Vagina (tissue), 2 donors: Measurements from ENCODE around the gene S100A8. TPM values are rescaled to one million over a fixed set of nuclear protein-coding genes. Genes with fewer than 3 reads are reported as not detected.

Source experiments
- DNase-seq, 2 donors: peaks; one replicate each; pipeline ENCODE4 v3.0.0-alpha.2; 2017; ENCODE audit errors: extremely low spot score in 2 of 2
- H3K27ac ChIP-seq: fragments of 200-600 bp; sonication (generic); one replicate; pipeline ENCODE4 v1.5.1; 2019
- H3K27me3 ChIP-seq: fragments of 200-600 bp; sonication (generic); one replicate; pipeline ENCODE4 v1.5.1; 2019
- H3K36me3 ChIP-seq, 2 donors: fragments of 200-600 bp; sonication (generic); one replicate each; pipeline ENCODE4 v1.5.1; 2017 to 2019
- H3K4me1 ChIP-seq: fragments of 200-600 bp; sonication (generic); one replicate; pipeline ENCODE4 v1.5.1; 2019
- H3K4me3 ChIP-seq, 2 donors: fragments of 200-600 bp; sonication (generic); 1 replicate in 1 of 2; 2 replicates in 1 of 2; pipeline ENCODE4 v1.5.1; 2016 to 2019
- H3K9me3 ChIP-seq: fragments of 200-600 bp; sonication (generic); one replicate; pipeline ENCODE4 v1.5.1; 2019
- CTCF ChIP-seq, 3 experiments: fragments of 450-650 bp in 2 of 3; fragments of 200-600 bp in 1 of 3; sonication (generic) in 1 of 3; IDR thresholded peaks; one replicate each; pipeline ENCODE4 v1.5.1; 2017 to 2019; ENCODE audit warnings: antibody characterized with exemption in 3 of 3, mild to moderate bottlenecking in 2 of 3, moderate library complexity in 2 of 3
- POLR2A ChIP-seq, 2 donors: fragments of 450-650 bp; IDR thresholded peaks; one replicate each; pipeline ENCODE4 v1.6.1; 2017; ENCODE audit warnings: antibody characterized with exemption in 2 of 2, mild to moderate bottlenecking in 2 of 2, moderate library complexity in 2 of 2
- POLR2AphosphoS5 ChIP-seq, 2 donors: sonication (generic); formaldehyde crosslinking; IDR thresholded peaks; one replicate each; pipeline ENCODE4 v1.9.0; 2017; ENCODE audit warnings: antibody characterized with exemption in 2 of 2, mild to moderate bottlenecking in 2 of 2, low read depth in 1 of 2; ENCODE audit not compliant: insufficient read depth in 1 of 2
- intact Hi-C: fragments of 100-400 bp; cut with DNase I; formaldehyde crosslinking; loops from one replicate; pipeline ENCODE4 v1.15.1; 2023
- total RNA-seq: library from RNA; depleted of rRNA; stranded (reverse); fragments of >200 nt; gene quantifications from one replicate; pipeline ENCODE4 v1.2.3, GENCODE V29; 2016

S100A8 gene
- total RNA-seq, 1 donor from 2014 or later: 1,155 TPM

GRCh38 chr1:153389973-153390879, 647 bp downstream of the S100A8 start:
- H3K9me3 ChIP-seq: no peaks in the 10 kb centered on the region
- no peaks in the 10 kb centered on the region for H3K27me3 ChIP-seq
- no peaks in the 10 kb centered on the region for H3K36me3 ChIP-seq
- intact Hi-C loops: no loop called here
- TF ChIP-seq POLR2A (IDR thresholded peaks at IDR 0.05): no peak
- no peak for TF ChIP-seq POLR2AphosphoS5 (IDR thresholded peaks at IDR 0.05; ENCODE audit: insufficient read depth in 1 of 2, low read depth in 1 of 2)
- TF ChIP-seq CTCF (IDR thresholded peaks at IDR 0.05): no peak
- H3K4me1 ChIP-seq: no peaks in the 10 kb centered on the region
- peak overlapping the region in 1 of 2 donors; percentile 23 for H3K4me3 ChIP-seq
- H3K27ac ChIP-seq: peak overlapping the region; percentile 37
- DNase-seq: peak in 1 of 2 donors; percentile 52

- Histone ChIP-seq H3K36me3 (no peaks in the 10 kb centered on the region), H3K27me3 (no peaks in the 10 kb centered on the region), H3K27ac (peak overlapping the region; percentile 37), H3K4me3 (peak overlapping the region in 1 of 2 donors; percentile 23), H3K9me3 (no peaks in the 10 kb centered on the region), H3K4me1 (no peaks in the 10 kb centered on the region)
- intact Hi-C loops: no loop called here
- no peak for TF ChIP-seq CTCF (IDR thresholded peaks at IDR 0.05)
- no peak for TF ChIP-seq POLR2A (IDR thresholded peaks at IDR 0.05)
- TF ChIP-seq POLR2AphosphoS5 (IDR thresholded peaks at IDR 0.05; ENCODE audit: insufficient read depth in 1 of 2, low read depth in 1 of 2): no peak
- DNase-seq: no peak
These were observed 1.5 kb downstream of the S100A8 start for GRCh38 chr1:153389401-153389800.

- no peak overlapping the region for H3K4me3 ChIP-seq
- no peak overlapping the region for H3K27ac ChIP-seq
- no peaks in the 10 kb centered on the region for H3K9me3 ChIP-seq
- no peak for TF ChIP-seq POLR2AphosphoS5 (IDR thresholded peaks at IDR 0.05; ENCODE audit: insufficient read depth in 1 of 2, low read depth in 1 of 2)
- TF ChIP-seq POLR2A (IDR thresholded peaks at IDR 0.05): no peak
- no peak for TF ChIP-seq CTCF (IDR thresholded peaks at IDR 0.05)
- intact Hi-C loops: no loop called here
- H3K27me3 ChIP-seq: no peaks in the 10 kb centered on the region
- DNase-seq: peak; percentile 16 to 52
- H3K4me1 ChIP-seq: no peaks in the 10 kb centered on the region
- no peaks in the 10 kb centered on the region for H3K36me3 ChIP-seq
These were observed 3.1 kb downstream of the S100A8 start for GRCh38 chr1:153387785-153388184.

GRCh38 chr1:153387001-153387400, 3.9 kb downstream of the S100A8 start:
- intact Hi-C loops: no loop called here
- peak in 1 of 2 donors; percentile 60 for DNase-seq
- TF ChIP-seq POLR2A (IDR thresholded peaks at IDR 0.05) (no peak), POLR2AphosphoS5 (IDR thresholded peaks at IDR 0.05; ENCODE audit: insufficient read depth in 1 of 2, low read depth in 1 of 2) (no peak), CTCF (IDR thresholded peaks at IDR 0.05) (no peak)
- Histone ChIP-seq H3K9me3 (no peaks in the 10 kb centered on the region), H3K4me3 (no peak overlapping the region), H3K27me3 (no peaks in the 10 kb centered on the region), H3K4me1 (no peaks in the 10 kb centered on the region), H3K27ac (no peak overlapping the region), H3K36me3 (no peaks in the 10 kb centered on the region)

GRCh38 chr1:153386500-153386901, 4.4 kb downstream of the S100A8 start:
- peak; percentile 83 to 88 for DNase-seq
- Histone ChIP-seq H3K36me3 (no peaks in the 10 kb centered on the region), H3K4me1 (no peaks in the 10 kb centered on the region), H3K27ac (no peak overlapping the region), H3K27me3 (no peaks in the 10 kb centered on the region), H3K4me3 (no peak overlapping the region), H3K9me3 (no peaks in the 10 kb centered on the region)
- no peak for TF ChIP-seq POLR2A (IDR thresholded peaks at IDR 0.05)
- no peak for TF ChIP-seq POLR2AphosphoS5 (IDR thresholded peaks at IDR 0.05; ENCODE audit: insufficient read depth in 1 of 2, low read depth in 1 of 2)
- TF ChIP-seq CTCF (IDR thresholded peaks at IDR 0.05): no peak
- intact Hi-C loops: no loop called here
